Activated CD8-positive, alpha-beta memory T cell treated with anti-CD3 and anti-CD28 coated beads, Interleukin-2, amount 50 U/mL, for 24 hours (primary cell): Measurements from ENCODE around the gene VEPH1.

Experiments
- DNase-seq: peaks from one replicate; pipeline ENCODE4 v3.0.0-alpha.2; 2020; ENCODE audit errors: extremely low read depth

Gene VEPH1

GRCh38 chr3:157477441-157477840 is 25.8 kb downstream of the VEPH1 start:
- DNase-seq, result no peak

- DNase-seq, result no peak
Observed at GRCh38 chr3:157475921-157476414, 27.2 kb downstream of the VEPH1 start.

GRCh38 chr3:157472648-157473047 is 30.6 kb downstream of the VEPH1 start:
- no peak for DNase-seq

GRCh38 chr3:157471064-157471463 is 32.2 kb downstream of the VEPH1 start:
- no peak for DNase-seq

GRCh38 chr3:157469561-157470294 is 33.5 kb downstream of the VEPH1 start:
- no peak for DNase-seq

- DNase-seq, result no peak
Observed at GRCh38 chr3:157467200-157467599, 36.0 kb downstream of the VEPH1 start.

GRCh38 chr3:157465741-157466140 is 37.5 kb downstream of the VEPH1 start:
- DNase-seq, result no peak

GRCh38 chr3:157464321-157464720 is 38.9 kb downstream of the VEPH1 start:
- no peak for DNase-seq

- no peak for DNase-seq
Observed at GRCh38 chr3:157463816-157464215, 39.4 kb downstream of the VEPH1 start.

GRCh38 chr3:157460253-157460652 is 43.0 kb downstream of the VEPH1 start:
- DNase-seq, result no peak

GRCh38 chr3:157459706-157460105 is 43.5 kb downstream of the VEPH1 start:
- DNase-seq, result no peak

- no peak for DNase-seq
Observed at GRCh38 chr3:157453824-157454223, 49.4 kb downstream of the VEPH1 start.

- no peak for DNase-seq
Observed at GRCh38 chr3:157452097-157452496, 51.1 kb downstream of the VEPH1 start.

- DNase-seq, result no peak
Observed at GRCh38 chr3:157447026-157447694, 56.1 kb downstream of the VEPH1 start.

GRCh38 chr3:157445857-157446256 is 57.4 kb downstream of the VEPH1 start:
- no peak for DNase-seq

- no peak for DNase-seq
Observed at GRCh38 chr3:157444797-157445184, 58.4 kb downstream of the VEPH1 start.

- DNase-seq, result no peak
Observed at GRCh38 chr3:157443905-157444796, 59.1 kb downstream of the VEPH1 start.

- DNase-seq, result no peak
Observed at GRCh38 chr3:157442729-157443128, 60.5 kb downstream of the VEPH1 start.

- DNase-seq, result no peak
Observed at GRCh38 chr3:157441102-157441624, 62.1 kb downstream of the VEPH1 start.

- no peak for DNase-seq
Observed at GRCh38 chr3:157438194-157438730, 65.0 kb downstream of the VEPH1 start.

- no peak for DNase-seq
Observed at GRCh38 chr3:157436583-157437291, 66.5 kb downstream of the VEPH1 start, which contains the start of gene PTX3. Gene PTX3, plus strand, starts transcription at chr3:157436850. Its CDS starts 84 bp downstream, at chr3:157436934.
